AG10803 (cell line): ENCODE data around the gene ZSWIM5.

Source experiments
- DNase-seq: peaks from one replicate; pipeline ENCODE4 v3.0.0; 2010; ENCODE audit warnings: low read depth
- H3K4me3 ChIP-seq: 2 replicates; pipeline ENCODE4 v1.5.1; 2011; ENCODE audit warnings: mild to moderate bottlenecking, low read length, control low read depth
- CTCF ChIP-seq: conservative IDR thresholded peaks from 2 replicates; pipeline ENCODE4 v1.5.1; 2011; ENCODE audit warnings: mild to moderate bottlenecking, low read length, control low read depth, inconsistent platforms

Gene ZSWIM5

GRCh38 chr1:45014321-45015028 lies 191.9 kb downstream of the ZSWIM5 start:
- H3K4me3 ChIP-seq: no peak overlapping the region
- TF ChIP-seq CTCF: peak; percentile 96
- DNase-seq: peak; percentile 85

- TF ChIP-seq CTCF: no peak
- H3K4me3 ChIP-seq: peak overlapping the region; percentile 86
- no peak for DNase-seq
These were observed 192.7 kb downstream of the ZSWIM5 start for GRCh38 chr1:45013551-45014209.

- TF ChIP-seq CTCF: no peak
- DNase-seq: peak; percentile 65
These were observed 193.6 kb downstream of the ZSWIM5 start for GRCh38 chr1:45012639-45013278.

GRCh38 chr1:45011837-45012638 lies 194.4 kb downstream of the ZSWIM5 start, which contains the start of gene UROD:
TSS of gene UROD (plus strand) at chr1:45012254. CDS start at chr1:45012266, 12 bp downstream.
- DNase-seq: peak; percentile 95
- peak within 1 kb of the TSS; percentile 93 for H3K4me3 ChIP-seq
- TF ChIP-seq CTCF: no peak

More at GRCh38 chr1:45012639-45013278, 193.6 kb downstream of the ZSWIM5 start:
- H3K4me3 ChIP-seq: peak overlapping the region; percentile 86

- peak; percentile 69 for DNase-seq
- H3K4me3 ChIP-seq: peak within 1 kb of the TSS; percentile 93
- no peak for TF ChIP-seq CTCF
These were observed 195.3 kb downstream of the ZSWIM5 start, which contains the start of gene HECTD3 for GRCh38 chr1:45010855-45011811. TSS of gene HECTD3 (minus strand) at chr1:45011324. CDS start at chr1:45011257, 67 bp downstream.
